HepG2 (cell line): Measurements from ENCODE around the gene ZNF343. TPM values are rescaled to one million over a fixed set of nuclear protein-coding genes. Genes with fewer than 3 reads are reported as not detected.

Experiments
- FIP1L1 ChIP-seq: fragments of 200-400 bp; formaldehyde crosslinking; IDR thresholded peaks from 2 replicates; pipeline ENCODE4 v1.6.1; 2018; ENCODE audit warnings: low read depth, mild to moderate bottlenecking, low read length, moderate library complexity, borderline replicate concordance; ENCODE audit not compliant: insufficient read depth
- HNRNPUL1 ChIP-seq: fragments of 200-400 bp; formaldehyde crosslinking; IDR thresholded peaks from 2 replicates; pipeline ENCODE4 v1.6.1; 2017; ENCODE audit warnings: low read depth, mild to moderate bottlenecking, low read length, moderate library complexity
- IKZF5 ChIP-seq: IDR thresholded peaks from 2 replicates; pipeline ENCODE4 v1.6.1; 2018; ENCODE audit warnings: missing genetic modification reagents, mild to moderate bottlenecking, missing compliant biosample characterization
- KDM5A ChIP-seq: fragments of 200-600 bp; sonication (generic); IDR thresholded peaks from 2 replicates; pipeline ENCODE4 v1.7.0; 2018; ENCODE audit warnings: antibody characterized with exemption, mild to moderate bottlenecking, low read length, borderline replicate concordance
- KLF12 ChIP-seq: sonication (generic); formaldehyde crosslinking; IDR thresholded peaks from 2 replicates; pipeline ENCODE4 v1.4.0; 2020; ENCODE audit warnings: missing genetic modification reagents, borderline replicate concordance
- MAF1 ChIP-seq: sonication (generic); formaldehyde crosslinking; IDR thresholded peaks from 2 replicates; pipeline ENCODE4 v1.5.0; 2020; ENCODE audit warnings: missing genetic modification reagents, borderline replicate concordance
- MAFF ChIP-seq: IDR thresholded peaks from 2 replicates; pipeline ENCODE4 v1.6.1; 2011; ENCODE audit warnings: low read depth, low read length, improper control_type of control experiment
- MTERF4 ChIP-seq: sonication (generic); formaldehyde crosslinking; IDR thresholded peaks from 2 replicates; pipeline ENCODE4 v1.8.0; 2023; ENCODE audit warnings: mild to moderate bottlenecking, missing genetic modification reagents
- SP4 ChIP-seq: sonication (generic); formaldehyde crosslinking; IDR thresholded peaks from 2 replicates; pipeline ENCODE4 v1.8.1; 2023; ENCODE audit warnings: mild to moderate bottlenecking, missing genetic modification reagents
- TRIM24 ChIP-seq: sonication (generic); formaldehyde crosslinking; IDR thresholded peaks from 2 replicates; pipeline ENCODE4 v1.8.0; 2022; ENCODE audit warnings: mild to moderate bottlenecking, missing genetic modification reagents
- YY1 ChIP-seq: IDR thresholded peaks from 2 replicates; pipeline ENCODE4 v1.6.1; 2011; ENCODE audit warnings: low read length, low read depth, moderate library complexity, mild to moderate bottlenecking; ENCODE audit not compliant: insufficient read depth, insufficient replicate concordance
- ZBTB1 ChIP-seq: sonication (generic); formaldehyde crosslinking; IDR thresholded peaks from 2 replicates; pipeline ENCODE4 v1.4.0; 2020; ENCODE audit warnings: missing genetic modification reagents, borderline replicate concordance
- ZFP36 ChIP-seq: fragments of 150-350 bp; IDR thresholded peaks from 2 replicates; pipeline ENCODE4 v1.6.1; 2018; ENCODE audit warnings: borderline replicate concordance, low read length, low read depth; ENCODE audit not compliant: partially characterized antibody
- ZNF282 ChIP-seq: fragments of 450-650 bp; IDR thresholded peaks from 2 replicates; pipeline ENCODE4 v1.6.1; 2018; ENCODE audit not compliant: partially characterized antibody
- ZNF430 ChIP-seq: sonication (generic); formaldehyde crosslinking; IDR thresholded peaks from 2 replicates; pipeline ENCODE4 v1.9.0; 2021; ENCODE audit warnings: mild to moderate bottlenecking, missing genetic modification reagents
- ZNF530 ChIP-seq: sonication (generic); formaldehyde crosslinking; IDR thresholded peaks from 2 replicates; pipeline ENCODE4 v1.5.0; 2020; ENCODE audit warnings: low read depth, mild to moderate bottlenecking, missing genetic modification reagents
- ZNF768 ChIP-seq: sonication (generic); formaldehyde crosslinking; IDR thresholded peaks from 2 replicates; pipeline ENCODE4 v1.4.0; 2020; ENCODE audit warnings: missing genetic modification reagents
- ZSCAN25 ChIP-seq: sonication (generic); formaldehyde crosslinking; IDR thresholded peaks from 2 replicates; pipeline ENCODE4 v1.8.0; 2022; ENCODE audit warnings: mild to moderate bottlenecking, missing genetic modification reagents
- polyA plus RNA-seq, 8 experiments: library from polyadenylated mRNA; depleted of rRNA in 3 of 8; stranded (reverse) in 7 of 8; unstranded in 1 of 8; fragments of >200 nt; fragmentation: Illumina TruSeq in 4 of 8; extraction: Trizol in 4 of 8; gene quantifications; 2 replicates each; pipeline versions ENCODE4 v1.2.1 to v1.2.3, GENCODE V29; 2011 to 2016; ENCODE audit warnings: low read depth in 4 of 8, missing spikeins in 1 of 8, mixed read lengths in 1 of 8; ENCODE audit not compliant: insufficient read depth in 1 of 8
- total RNA-seq, 5 experiments: library from RNA; depleted of rRNA; stranded (reverse); fragments of >200 nt; fragmentation: Illumina TruSeq; extraction: Trizol; gene quantifications; 2 replicates each; pipeline ENCODE4 v1.2.3, GENCODE V29; 2016; ENCODE audit warnings: low read depth in 1 of 5
- TF ChIP-seq, protein P1 (sequence below): sonication (generic); formaldehyde crosslinking; IDR thresholded peaks from 2 replicates; pipeline ENCODE4 v1.4.0; 2020; ENCODE audit warnings: mild to moderate bottlenecking, missing genetic modification reagents, borderline replicate concordance
- TF ChIP-seq, protein P2 (sequence below): sonication (generic); formaldehyde crosslinking; IDR thresholded peaks from 2 replicates; pipeline ENCODE4 v1.8.1; 2022; ENCODE audit warnings: mild to moderate bottlenecking, missing genetic modification reagents

ZNF343 gene
- total and polyA plus RNA-seq, 2 of the 13 experiments (the other 11 are each of a cell fraction or from before 2014, with no cell fraction given), result 16.4 to 22.1 TPM

DNA sequence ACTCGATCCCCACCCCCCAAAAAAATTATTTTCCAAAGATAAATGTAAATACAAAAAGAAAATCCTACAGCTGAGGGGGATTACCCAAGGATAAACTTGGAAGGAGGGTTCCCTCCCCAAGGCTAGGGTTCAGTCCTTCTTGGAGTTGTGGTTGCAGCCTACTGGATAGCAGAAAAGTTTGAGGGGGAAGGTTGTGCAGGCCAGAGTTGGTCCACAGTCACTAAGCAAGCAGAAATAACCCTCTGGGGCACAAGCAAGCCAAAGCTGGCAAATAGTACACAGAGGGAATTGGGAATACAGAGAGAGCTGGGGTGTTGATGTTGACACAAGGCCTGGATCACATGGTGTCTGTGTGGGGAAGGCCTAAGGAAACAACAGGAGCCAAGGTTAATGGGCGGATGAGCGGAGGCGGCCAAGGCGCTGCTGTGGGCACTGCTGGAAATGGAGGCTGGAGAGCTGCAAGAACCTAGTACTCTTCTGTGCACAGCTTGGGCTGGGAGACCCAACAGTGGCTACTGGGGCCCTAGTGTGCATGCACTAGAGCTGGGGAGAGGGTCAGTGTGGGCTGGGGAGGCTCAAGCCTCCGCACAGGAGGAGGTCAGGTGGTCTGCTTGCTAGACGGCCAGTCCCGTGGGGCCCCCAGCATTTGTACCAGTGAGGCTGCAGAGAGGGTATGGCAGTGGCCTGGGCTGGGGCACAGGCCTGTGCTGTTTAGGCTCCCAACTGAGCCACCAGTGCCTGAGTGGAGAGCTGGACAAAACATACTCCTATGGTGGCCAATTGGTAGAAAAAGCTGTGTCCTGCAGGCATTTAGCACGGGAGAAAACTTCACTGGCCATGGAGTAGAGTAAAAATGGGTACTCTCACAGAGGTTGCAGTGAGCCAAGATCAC is 32.6 kb downstream of the ZNF343 start (continued):
- TF ChIP-seq ZSCAN25 (CRISPR knock-in tag) (peak; percentile 72; the same call in 1 of the 2 replicates), HNRNPUL1 (no peak), KLF12 (peak; percentile 73; the same call in 1 of the 2 replicates), KDM5A (no peak), ZNF282 (no peak), ZNF768 (CRISPR knock-in tag) (peak; percentile 58), SP4 (CRISPR knock-in tag) (peak; percentile 74; the same call in 1 of the 2 replicates), ZNF530 (CRISPR knock-in tag) (no peak), ZFP36 (no peak), ZNF430 (CRISPR knock-in tag) (peak; percentile 86; the same call in 1 of the 2 replicates), MAFF (no peak), MAF1 (CRISPR knock-in tag) (no peak; the same call in 1 of the 2 replicates), FIP1L1 (no peak), ZBTB1 (no peak; the same call in 1 of the 2 replicates), YY1 (no peak), IKZF5 (CRISPR knock-in tag) (peak; percentile 95), TRIM24 (CRISPR knock-in tag) (no peak), MTERF4 (CRISPR knock-in tag) (no peak)
- TF ChIP-seq, protein P1, sequence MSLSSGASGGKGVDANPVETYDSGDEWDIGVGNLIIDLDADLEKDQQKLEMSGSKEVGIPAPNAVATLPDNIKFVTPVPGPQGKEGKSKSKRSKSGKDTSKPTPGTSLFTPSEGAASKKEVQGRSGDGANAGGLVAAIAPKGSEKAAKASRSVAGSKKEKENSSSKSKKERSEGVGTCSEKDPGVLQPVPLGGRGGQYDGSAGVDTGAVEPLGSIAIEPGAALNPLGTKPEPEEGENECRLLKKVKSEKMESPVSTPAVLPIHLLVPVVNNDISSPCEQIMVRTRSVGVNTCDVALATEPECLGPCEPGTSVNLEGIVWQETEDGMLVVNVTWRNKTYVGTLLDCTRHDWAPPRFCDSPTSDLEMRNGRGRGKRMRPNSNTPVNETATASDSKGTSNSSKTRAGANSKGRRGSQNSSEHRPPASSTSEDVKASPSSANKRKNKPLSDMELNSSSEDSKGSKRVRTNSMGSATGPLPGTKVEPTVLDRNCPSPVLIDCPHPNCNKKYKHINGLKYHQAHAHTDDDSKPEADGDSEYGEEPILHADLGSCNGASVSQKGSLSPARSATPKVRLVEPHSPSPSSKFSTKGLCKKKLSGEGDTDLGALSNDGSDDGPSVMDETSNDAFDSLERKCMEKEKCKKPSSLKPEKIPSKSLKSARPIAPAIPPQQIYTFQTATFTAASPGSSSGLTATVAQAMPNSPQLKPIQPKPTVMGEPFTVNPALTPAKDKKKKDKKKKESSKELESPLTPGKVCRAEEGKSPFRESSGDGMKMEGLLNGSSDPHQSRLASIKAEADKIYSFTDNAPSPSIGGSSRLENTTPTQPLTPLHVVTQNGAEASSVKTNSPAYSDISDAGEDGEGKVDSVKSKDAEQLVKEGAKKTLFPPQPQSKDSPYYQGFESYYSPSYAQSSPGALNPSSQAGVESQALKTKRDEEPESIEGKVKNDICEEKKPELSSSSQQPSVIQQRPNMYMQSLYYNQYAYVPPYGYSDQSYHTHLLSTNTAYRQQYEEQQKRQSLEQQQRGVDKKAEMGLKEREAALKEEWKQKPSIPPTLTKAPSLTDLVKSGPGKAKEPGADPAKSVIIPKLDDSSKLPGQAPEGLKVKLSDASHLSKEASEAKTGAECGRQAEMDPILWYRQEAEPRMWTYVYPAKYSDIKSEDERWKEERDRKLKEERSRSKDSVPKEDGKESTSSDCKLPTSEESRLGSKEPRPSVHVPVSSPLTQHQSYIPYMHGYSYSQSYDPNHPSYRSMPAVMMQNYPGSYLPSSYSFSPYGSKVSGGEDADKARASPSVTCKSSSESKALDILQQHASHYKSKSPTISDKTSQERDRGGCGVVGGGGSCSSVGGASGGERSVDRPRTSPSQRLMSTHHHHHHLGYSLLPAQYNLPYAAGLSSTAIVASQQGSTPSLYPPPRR (CRISPR knock-in tag), result peak; percentile 87
- TF ChIP-seq, protein P2, sequence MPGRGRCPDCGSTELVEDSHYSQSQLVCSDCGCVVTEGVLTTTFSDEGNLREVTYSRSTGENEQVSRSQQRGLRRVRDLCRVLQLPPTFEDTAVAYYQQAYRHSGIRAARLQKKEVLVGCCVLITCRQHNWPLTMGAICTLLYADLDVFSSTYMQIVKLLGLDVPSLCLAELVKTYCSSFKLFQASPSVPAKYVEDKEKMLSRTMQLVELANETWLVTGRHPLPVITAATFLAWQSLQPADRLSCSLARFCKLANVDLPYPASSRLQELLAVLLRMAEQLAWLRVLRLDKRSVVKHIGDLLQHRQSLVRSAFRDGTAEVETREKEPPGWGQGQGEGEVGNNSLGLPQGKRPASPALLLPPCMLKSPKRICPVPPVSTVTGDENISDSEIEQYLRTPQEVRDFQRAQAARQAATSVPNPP, result no peak
